Tibial nerve (tissue), 4 donors: ENCODE results near the gene CORO7. TPM values are rescaled to one million over a fixed set of nuclear protein-coding genes. Genes with fewer than 3 reads are reported as not detected.

Source experiments
- DNase-seq, 2 donors: peaks; one replicate each; pipeline ENCODE4 v3.0.0-alpha.2; 2019; ENCODE audit warnings: low spot score in 2 of 2
- H3K27ac ChIP-seq, 4 donors: fragments of 200-600 bp; sonication (generic) in 3 of 4; one replicate each; pipeline ENCODE4 v1.5.1; 2017 to 2019; ENCODE audit warnings: mild to moderate bottlenecking in 1 of 4
- H3K27me3 ChIP-seq, 2 donors: fragments of 200-600 bp; sonication (generic) in 1 of 2; one replicate each; pipeline versions ENCODE4 v1.5.1 to v1.6.0; 2017 to 2019
- H3K36me3 ChIP-seq, 3 donors: fragments of 200-600 bp; sonication (generic); one replicate each; pipeline ENCODE4 v1.5.1; 2018 to 2019
- H3K4me1 ChIP-seq, 4 donors: fragments of 200-600 bp; sonication (generic) in 3 of 4; one replicate each; pipeline ENCODE4 v1.5.1; 2017 to 2019
- H3K4me3 ChIP-seq, 4 donors: fragments of 200-600 bp; sonication (generic) in 3 of 4; one replicate each; pipeline ENCODE4 v1.5.1; 2017 to 2019; ENCODE audit warnings: mild to moderate bottlenecking in 1 of 4, moderate library complexity in 1 of 4
- H3K9me3 ChIP-seq, 4 donors: fragments of 200-600 bp; sonication (generic) in 3 of 4; one replicate each; pipeline ENCODE4 v1.5.1; 2017 to 2019
- EP300 ChIP-seq, 2 donors: sonication (generic); formaldehyde crosslinking; IDR thresholded peaks; one replicate each; pipeline ENCODE4 v1.6.1; 2017; ENCODE audit warnings: antibody characterized with exemption in 2 of 2, mild to moderate bottlenecking in 1 of 2
- POLR2A ChIP-seq, 2 donors: fragments of 450-650 bp; IDR thresholded peaks; one replicate each; pipeline ENCODE4 v1.6.1; 2017; ENCODE audit warnings: antibody characterized with exemption in 2 of 2, mild to moderate bottlenecking in 2 of 2, moderate library complexity in 2 of 2
- WGBS, 2 donors: methylation state at CpG; one replicate each; pipeline ENCODE4 v1.1.5; 2018; 5-methylcytosine and 5-hydroxymethylcytosine counted together
- total RNA-seq, 4 donors: library from RNA; depleted of rRNA; stranded (reverse); fragments of >200 nt; gene quantifications; one replicate each; pipeline ENCODE4 v1.1.0, GENCODE V29; 2016
- TF ChIP-seq, protein P1 (sequence below), 5 experiments: fragments of 200-600 bp in 3 of 5; fragments of 450-650 bp in 2 of 5; sonication (generic) in 3 of 5; IDR thresholded peaks; one replicate each; pipeline ENCODE4 v1.5.1; 2016 to 2019; ENCODE audit warnings: antibody characterized with exemption in 5 of 5, mild to moderate bottlenecking in 3 of 5, moderate library complexity in 2 of 5

The CORO7 gene
- total RNA-seq, 4 donors from 2014 or later = 27.8 to 77.4 (median 52.1) TPM

DNA sequence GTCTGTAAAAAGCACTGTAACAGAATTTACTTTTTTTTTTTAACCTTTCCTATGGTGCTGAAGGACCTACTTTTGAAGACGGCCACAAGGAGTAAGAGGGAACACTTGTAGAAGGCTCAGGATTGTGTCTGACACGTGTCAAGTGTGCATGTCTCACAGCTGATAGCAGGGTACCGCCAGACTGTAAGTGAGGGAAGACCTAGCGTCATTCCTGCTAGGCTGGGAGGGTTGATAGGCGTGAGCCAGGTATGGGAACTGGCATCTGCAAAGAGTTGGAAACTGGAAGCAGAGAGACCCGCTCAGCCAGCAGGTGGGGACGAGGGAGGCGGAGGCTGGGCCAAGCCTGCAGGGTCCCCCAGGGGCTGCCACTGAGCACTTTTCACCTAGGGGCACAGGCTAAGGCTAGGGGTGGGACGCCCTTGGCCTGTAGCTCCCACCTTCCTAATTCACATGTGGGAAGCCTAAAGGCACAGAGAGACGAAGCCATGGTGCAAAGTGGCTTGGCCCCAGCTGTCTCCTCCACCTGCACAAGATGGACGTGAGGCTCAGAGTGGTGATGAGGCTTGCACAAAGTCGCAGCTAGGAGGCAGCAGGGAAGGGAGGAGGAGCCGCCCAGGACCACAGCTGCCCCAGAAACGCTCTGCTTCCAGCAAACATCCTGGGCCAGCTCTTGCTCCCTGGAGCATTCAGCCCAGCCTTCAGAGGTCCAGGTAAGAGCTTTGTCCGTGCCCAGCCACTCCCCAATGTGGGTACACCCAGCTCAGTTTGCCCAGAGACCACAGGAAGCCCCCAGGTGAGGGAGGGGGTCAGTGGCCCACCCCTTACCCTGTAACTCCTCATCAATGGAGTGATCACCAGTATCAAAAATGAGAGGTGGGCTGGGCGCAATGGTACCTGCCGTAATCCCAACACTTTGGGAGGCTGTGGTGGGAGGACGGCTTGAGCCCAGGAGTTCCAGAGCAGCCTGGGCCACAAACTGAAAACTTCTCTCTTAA lies 25.8 kb downstream of the CORO7 start:
- no peaks in the 10 kb centered on the region for H3K9me3 ChIP-seq
- H3K4me3 ChIP-seq = no peak overlapping the region
- DNase-seq = no peak
- peaks cover 0 to 81% (median 34%) of the 10 kb centered on the region in 4 donors for H3K4me1 ChIP-seq
- WGBS, 2 donors = 83 to 88% methylated on average over 18 of the region's 18 CpGs
- peak overlapping the region in 1 of 4 donors; percentile 85 for H3K27ac ChIP-seq
- no peaks in the 10 kb centered on the region for H3K27me3 ChIP-seq
- peaks cover 0 to 79% (median 0%) of the 10 kb centered on the region in 3 donors for H3K36me3 ChIP-seq
- TF ChIP-seq, protein P1, sequence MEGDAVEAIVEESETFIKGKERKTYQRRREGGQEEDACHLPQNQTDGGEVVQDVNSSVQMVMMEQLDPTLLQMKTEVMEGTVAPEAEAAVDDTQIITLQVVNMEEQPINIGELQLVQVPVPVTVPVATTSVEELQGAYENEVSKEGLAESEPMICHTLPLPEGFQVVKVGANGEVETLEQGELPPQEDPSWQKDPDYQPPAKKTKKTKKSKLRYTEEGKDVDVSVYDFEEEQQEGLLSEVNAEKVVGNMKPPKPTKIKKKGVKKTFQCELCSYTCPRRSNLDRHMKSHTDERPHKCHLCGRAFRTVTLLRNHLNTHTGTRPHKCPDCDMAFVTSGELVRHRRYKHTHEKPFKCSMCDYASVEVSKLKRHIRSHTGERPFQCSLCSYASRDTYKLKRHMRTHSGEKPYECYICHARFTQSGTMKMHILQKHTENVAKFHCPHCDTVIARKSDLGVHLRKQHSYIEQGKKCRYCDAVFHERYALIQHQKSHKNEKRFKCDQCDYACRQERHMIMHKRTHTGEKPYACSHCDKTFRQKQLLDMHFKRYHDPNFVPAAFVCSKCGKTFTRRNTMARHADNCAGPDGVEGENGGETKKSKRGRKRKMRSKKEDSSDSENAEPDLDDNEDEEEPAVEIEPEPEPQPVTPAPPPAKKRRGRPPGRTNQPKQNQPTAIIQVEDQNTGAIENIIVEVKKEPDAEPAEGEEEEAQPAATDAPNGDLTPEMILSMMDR (IDR thresholded peaks at IDR 0.05) = no peak
- no peak for TF ChIP-seq POLR2A (IDR thresholded peaks at IDR 0.05)

DNA sequence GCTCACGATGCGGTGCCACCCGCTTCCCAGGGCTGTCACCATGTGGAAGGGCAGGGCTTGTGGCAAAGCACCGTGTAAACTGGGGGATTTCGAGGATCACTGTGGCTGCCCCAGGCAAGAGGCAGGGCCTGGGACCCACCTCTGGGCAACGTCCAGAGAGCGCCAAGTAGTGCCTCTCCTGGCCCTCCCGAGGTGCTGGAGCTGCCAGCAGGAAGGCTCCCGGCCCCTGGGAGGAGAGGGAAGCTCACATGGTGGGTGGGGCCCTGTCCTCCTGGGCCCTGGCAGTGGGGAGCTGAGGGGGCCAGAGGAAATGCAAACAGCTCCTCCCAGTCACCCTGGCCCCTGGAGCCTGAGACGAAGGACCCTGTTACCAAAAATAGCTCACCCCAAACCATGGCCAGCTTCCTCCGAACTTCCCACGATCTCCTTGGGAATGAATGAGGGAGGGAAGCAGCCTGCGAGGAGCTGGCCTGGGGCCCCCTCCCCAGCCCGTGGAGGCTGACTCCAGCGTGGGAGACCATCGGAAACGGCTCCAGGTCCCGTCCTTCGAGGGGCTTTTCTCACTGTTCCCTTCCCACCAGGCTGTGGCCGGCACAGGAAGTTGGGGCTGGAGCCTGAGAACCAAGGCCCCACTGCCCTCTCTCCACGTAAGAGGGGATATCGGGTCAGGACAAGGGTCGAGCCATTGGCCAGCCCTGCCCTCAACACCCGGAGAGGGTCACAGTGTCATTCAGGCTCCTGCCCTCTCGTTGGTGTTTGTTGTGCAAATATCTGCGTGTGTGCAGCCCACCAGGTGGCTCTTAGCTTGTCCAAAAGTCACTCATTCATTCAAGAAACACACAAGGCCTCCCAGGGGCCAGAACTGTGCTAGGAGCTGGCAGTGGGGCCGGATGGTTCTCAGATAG lies 27.1 kb downstream of the CORO7 start:
- DNase-seq = no peak
- WGBS, 2 donors = 49 to 61% methylated on average over 24 to 25 of the region's 27 CpGs
- no peaks in the 10 kb centered on the region for H3K27me3 ChIP-seq
- H3K4me1 ChIP-seq = peaks cover 0 to 93% (median 44%) of the 10 kb centered on the region in 4 donors
- no peak overlapping the region for H3K4me3 ChIP-seq
- H3K9me3 ChIP-seq = no peaks in the 10 kb centered on the region
- peak overlapping the region in 2 of 4 donors; percentile 71 to 85 for H3K27ac ChIP-seq
- peaks cover 0 to 77% (median 0%) of the 10 kb centered on the region in 3 donors for H3K36me3 ChIP-seq
- no peak for TF ChIP-seq POLR2A (IDR thresholded peaks at IDR 0.05)
- TF ChIP-seq EP300 (IDR thresholded peaks at IDR 0.05) = no peak
- TF ChIP-seq, protein P1 (IDR thresholded peaks at IDR 0.05) = no peak

- DNase-seq = no peak
- H3K9me3 ChIP-seq = no peaks in the 10 kb centered on the region
- H3K36me3 ChIP-seq = peaks cover 0 to 80% (median 0%) of the 10 kb centered on the region in 3 donors
- TF ChIP-seq EP300 (IDR thresholded peaks at IDR 0.05) (no peak), POLR2A (IDR thresholded peaks at IDR 0.05) (no peak)
- TF ChIP-seq, protein P1 (IDR thresholded peaks at IDR 0.05) = no peak
- no peak overlapping the region for H3K4me3 ChIP-seq
- 66 to 69% methylated on average over 14 to 17 of the region's 19 CpGs for WGBS, 2 donors
- no peaks in the 10 kb centered on the region for H3K27me3 ChIP-seq
- H3K27ac ChIP-seq = peak overlapping the region; percentile 28 to 85 (median 54)
- H3K4me1 ChIP-seq = peaks cover 0 to 97% (median 48%) of the 10 kb centered on the region in 4 donors
Measured at GRCh38 chr16:4388271-4389021, 27.9 kb downstream of the CORO7 start.

GRCh38 chr16:4387781-4388180 lies 28.6 kb downstream of the CORO7 start:
- Histone ChIP-seq H3K4me3 (no peak overlapping the region), H3K9me3 (no peaks in the 10 kb centered on the region), H3K27me3 (no peaks in the 10 kb centered on the region), H3K36me3 (peaks cover 0 to 82% (median 0%) of the 10 kb centered on the region in 3 donors), H3K27ac (peak overlapping the region in 3 of 4 donors; percentile 24 to 85 (median 71)), H3K4me1 (peaks cover 0 to 97% (median 43%) of the 10 kb centered on the region in 4 donors)
- WGBS, 2 donors = 90 to 93% methylated on average over 13 to 15 of the region's 20 CpGs
- TF ChIP-seq, protein P1 (IDR thresholded peaks at IDR 0.05) = no peak
- no peak for TF ChIP-seq EP300 (IDR thresholded peaks at IDR 0.05)
- TF ChIP-seq POLR2A (IDR thresholded peaks at IDR 0.05) = no peak
- DNase-seq = no peak
